ENCODE measurements around the gene ARID1B.

Gene ARID1B

DNA sequence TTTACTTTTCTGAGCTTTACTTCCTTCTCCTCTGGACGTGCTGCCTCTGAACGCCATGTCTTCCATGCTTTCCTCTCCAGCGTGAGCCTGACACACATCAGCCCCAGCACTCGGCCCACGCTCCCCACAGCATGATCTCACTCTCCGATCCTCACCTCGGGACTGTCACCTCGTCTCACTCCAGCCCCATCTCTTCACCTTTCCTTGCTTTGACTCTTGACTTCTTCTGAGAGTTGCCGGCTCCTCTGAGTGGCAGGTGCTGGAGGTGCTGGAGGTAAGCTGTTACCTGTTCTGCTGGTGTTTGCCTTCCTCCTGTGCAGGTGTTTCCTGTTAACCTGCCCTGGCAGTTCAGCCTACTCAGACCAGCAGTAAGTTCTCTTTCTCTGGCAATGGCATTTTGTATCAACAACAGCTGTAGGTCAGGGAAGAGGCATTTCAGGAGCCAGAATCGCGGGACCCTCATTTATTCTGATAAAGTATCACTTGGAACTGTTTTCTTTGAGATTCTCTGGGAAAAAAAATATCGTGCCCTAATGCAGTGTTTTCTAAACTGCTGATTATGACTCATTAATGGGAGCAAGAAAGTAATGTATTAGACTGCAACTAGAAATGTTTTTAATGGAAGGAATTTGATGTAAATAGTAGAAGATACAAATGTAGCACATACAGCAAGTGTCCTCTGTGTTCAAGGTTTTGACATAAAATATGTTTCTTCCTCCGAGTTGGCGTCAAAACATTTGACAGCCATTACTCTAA is 106.5 kb downstream of the ARID1B start:
- no peak for DNase-seq (ENCODE audit: low read depth, low spot score)
- no peak overlapping the region for H3K4me3 ChIP-seq (ENCODE audit: low read depth, low read length)
- in situ Hi-C loops (cut with HindIII; ENCODE audit: low sequenced_read_pairs), result no loop called here
- TF ChIP-seq, protein P1, sequence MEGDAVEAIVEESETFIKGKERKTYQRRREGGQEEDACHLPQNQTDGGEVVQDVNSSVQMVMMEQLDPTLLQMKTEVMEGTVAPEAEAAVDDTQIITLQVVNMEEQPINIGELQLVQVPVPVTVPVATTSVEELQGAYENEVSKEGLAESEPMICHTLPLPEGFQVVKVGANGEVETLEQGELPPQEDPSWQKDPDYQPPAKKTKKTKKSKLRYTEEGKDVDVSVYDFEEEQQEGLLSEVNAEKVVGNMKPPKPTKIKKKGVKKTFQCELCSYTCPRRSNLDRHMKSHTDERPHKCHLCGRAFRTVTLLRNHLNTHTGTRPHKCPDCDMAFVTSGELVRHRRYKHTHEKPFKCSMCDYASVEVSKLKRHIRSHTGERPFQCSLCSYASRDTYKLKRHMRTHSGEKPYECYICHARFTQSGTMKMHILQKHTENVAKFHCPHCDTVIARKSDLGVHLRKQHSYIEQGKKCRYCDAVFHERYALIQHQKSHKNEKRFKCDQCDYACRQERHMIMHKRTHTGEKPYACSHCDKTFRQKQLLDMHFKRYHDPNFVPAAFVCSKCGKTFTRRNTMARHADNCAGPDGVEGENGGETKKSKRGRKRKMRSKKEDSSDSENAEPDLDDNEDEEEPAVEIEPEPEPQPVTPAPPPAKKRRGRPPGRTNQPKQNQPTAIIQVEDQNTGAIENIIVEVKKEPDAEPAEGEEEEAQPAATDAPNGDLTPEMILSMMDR (IDR thresholded peaks at IDR 0.05; ENCODE audit: low read depth, low read length), result no peak

GRCh38 chr6:156884306-156884705 is 107.1 kb downstream of the ARID1B start:
- in situ Hi-C loops (cut with HindIII; ENCODE audit: low sequenced_read_pairs), result no loop called here
- TF ChIP-seq, protein P1 (IDR thresholded peaks at IDR 0.05; ENCODE audit: low read depth, low read length), result no peak
- H3K4me3 ChIP-seq (ENCODE audit: low read depth, low read length), result no peak overlapping the region
- DNase-seq (ENCODE audit: low read depth, low spot score), result no peak

GRCh38 chr6:156885562-156885961 is 108.4 kb downstream of the ARID1B start:
- H3K4me3 ChIP-seq (ENCODE audit: low read depth, low read length), result no peak overlapping the region
- in situ Hi-C loops (cut with HindIII; ENCODE audit: low sequenced_read_pairs), result no loop called here

GRCh38 chr6:156886409-156886808 is 109.2 kb downstream of the ARID1B start:
- in situ Hi-C loops (cut with HindIII; ENCODE audit: low sequenced_read_pairs), result no loop called here
- DNase-seq (ENCODE audit: low read depth, low spot score), result no peak
- TF ChIP-seq, protein P1 (IDR thresholded peaks at IDR 0.05; ENCODE audit: low read depth, low read length), result no peak
- no peak overlapping the region for H3K4me3 ChIP-seq (ENCODE audit: low read depth, low read length)

More at GRCh38 chr6:156885562-156885961, 108.4 kb downstream of the ARID1B start:
- TF ChIP-seq, protein P1 (IDR thresholded peaks at IDR 0.05; ENCODE audit: low read depth, low read length), result no peak
- DNase-seq (ENCODE audit: low read depth, low spot score), result no peak

GRCh38 chr6:156887623-156888269 is 110.6 kb downstream of the ARID1B start:
- DNase-seq (ENCODE audit: low read depth, low spot score), result no peak
- in situ Hi-C loops (cut with HindIII; ENCODE audit: low sequenced_read_pairs), result no loop called here
- no peak overlapping the region for H3K4me3 ChIP-seq (ENCODE audit: low read depth, low read length)
- TF ChIP-seq, protein P1 (IDR thresholded peaks at IDR 0.05; ENCODE audit: low read depth, low read length), result no peak

- in situ Hi-C loops (cut with HindIII; ENCODE audit: low sequenced_read_pairs), result no loop called here
- H3K4me3 ChIP-seq (ENCODE audit: low read depth, low read length), result no peak overlapping the region
- no peak for DNase-seq (ENCODE audit: low read depth, low spot score)
- TF ChIP-seq, protein P1 (IDR thresholded peaks at IDR 0.05; ENCODE audit: low read depth, low read length), result no peak
Measured at GRCh38 chr6:156889469-156889868, 112.3 kb downstream of the ARID1B start.
